ENCODE measurements around the gene COG1. TPM values are rescaled to one million over a fixed set of nuclear protein-coding genes. Genes with fewer than 3 reads are reported as not detected.
A peak's percentile ranks its signal among the peaks of the same experiment; 100 is the strongest.

Gene COG1
- total RNA-seq, 1 donor: 23.2 TPM

GRCh38 chr17:73234736-73235135 lies 41.9 kb downstream of the COG1 start:
- H3K4me3 ChIP-seq (ENCODE audit: insufficient read depth, low read length): no peak overlapping the region
- peaks cover 11% of the 10 kb centered on the region for H3K36me3 ChIP-seq (ENCODE audit: insufficient read depth, low read length)
- DNase-seq (ENCODE audit: insufficient read length, low spot score, missing footprints): no peak
- peaks cover 43% of the 10 kb centered on the region for H3K79me2 ChIP-seq (ENCODE audit: insufficient read depth, low read length)
- H2AFZ ChIP-seq (ENCODE audit: low read length): no peak overlapping the region
- TF ChIP-seq, protein P1, sequence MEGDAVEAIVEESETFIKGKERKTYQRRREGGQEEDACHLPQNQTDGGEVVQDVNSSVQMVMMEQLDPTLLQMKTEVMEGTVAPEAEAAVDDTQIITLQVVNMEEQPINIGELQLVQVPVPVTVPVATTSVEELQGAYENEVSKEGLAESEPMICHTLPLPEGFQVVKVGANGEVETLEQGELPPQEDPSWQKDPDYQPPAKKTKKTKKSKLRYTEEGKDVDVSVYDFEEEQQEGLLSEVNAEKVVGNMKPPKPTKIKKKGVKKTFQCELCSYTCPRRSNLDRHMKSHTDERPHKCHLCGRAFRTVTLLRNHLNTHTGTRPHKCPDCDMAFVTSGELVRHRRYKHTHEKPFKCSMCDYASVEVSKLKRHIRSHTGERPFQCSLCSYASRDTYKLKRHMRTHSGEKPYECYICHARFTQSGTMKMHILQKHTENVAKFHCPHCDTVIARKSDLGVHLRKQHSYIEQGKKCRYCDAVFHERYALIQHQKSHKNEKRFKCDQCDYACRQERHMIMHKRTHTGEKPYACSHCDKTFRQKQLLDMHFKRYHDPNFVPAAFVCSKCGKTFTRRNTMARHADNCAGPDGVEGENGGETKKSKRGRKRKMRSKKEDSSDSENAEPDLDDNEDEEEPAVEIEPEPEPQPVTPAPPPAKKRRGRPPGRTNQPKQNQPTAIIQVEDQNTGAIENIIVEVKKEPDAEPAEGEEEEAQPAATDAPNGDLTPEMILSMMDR (IDR thresholded peaks at IDR 0.05; ENCODE audit: extremely low read depth, low read depth, low read length): no peak
- H3K4me1 ChIP-seq (ENCODE audit: insufficient read depth, low read length): peaks cover 12% of the 10 kb centered on the region
- H3K27me3 ChIP-seq (ENCODE audit: insufficient read depth, low read length): no peaks in the 10 kb centered on the region
- H3K27ac ChIP-seq (ENCODE audit: low read depth, low read length): no peak overlapping the region
- no peaks in the 10 kb centered on the region for H3K9me3 ChIP-seq (ENCODE audit: low read depth, low read length)
- peaks cover 11% of the 10 kb centered on the region for H4K20me1 ChIP-seq (ENCODE audit: insufficient read depth, low read length)
- H3K4me2 ChIP-seq (ENCODE audit: insufficient read depth, low read length): no peak overlapping the region

DNA sequence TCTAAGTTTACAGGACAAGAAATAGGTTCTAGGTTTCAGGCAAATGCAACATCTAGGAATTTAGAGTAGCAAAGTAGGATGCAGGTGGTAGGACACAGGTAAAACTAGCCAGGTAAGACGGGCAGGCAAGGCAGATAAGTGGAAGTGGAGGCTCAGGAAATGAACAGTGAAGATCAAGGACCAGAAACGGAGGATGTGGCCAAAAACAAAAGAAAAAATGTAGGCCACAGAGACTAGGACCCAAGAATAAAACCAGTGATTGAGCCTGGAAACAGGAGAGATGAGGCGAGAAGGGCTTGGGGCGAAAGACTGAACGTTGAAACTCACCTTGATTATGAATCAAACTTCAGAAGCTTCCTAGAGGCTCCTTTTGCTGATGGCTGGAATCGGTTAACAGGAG lies 44.9 kb downstream of the COG1 start:
- no peaks in the 10 kb centered on the region for H3K27me3 ChIP-seq (ENCODE audit: insufficient read depth, low read length)
- H3K9me3 ChIP-seq (ENCODE audit: low read depth, low read length): no peaks in the 10 kb centered on the region
- H4K20me1 ChIP-seq (ENCODE audit: insufficient read depth, low read length): peaks cover 6% of the 10 kb centered on the region
- peaks cover 4% of the 10 kb centered on the region for H3K4me1 ChIP-seq (ENCODE audit: insufficient read depth, low read length)
- TF ChIP-seq, protein P1 (IDR thresholded peaks at IDR 0.05; ENCODE audit: extremely low read depth, low read depth, low read length): no peak
- H3K4me2 ChIP-seq (ENCODE audit: insufficient read depth, low read length): no peak overlapping the region
- peaks cover 18% of the 10 kb centered on the region for H3K36me3 ChIP-seq (ENCODE audit: insufficient read depth, low read length)
- H3K4me3 ChIP-seq (ENCODE audit: insufficient read depth, low read length): no peak overlapping the region
- H3K27ac ChIP-seq (ENCODE audit: low read depth, low read length): no peak overlapping the region
- DNase-seq (ENCODE audit: insufficient read length, low spot score, missing footprints): no peak
- peaks cover 17% of the 10 kb centered on the region for H3K79me2 ChIP-seq (ENCODE audit: insufficient read depth, low read length)
- no peak overlapping the region for H2AFZ ChIP-seq (ENCODE audit: low read length)

- Histone ChIP-seq H3K79me2 (ENCODE audit: insufficient read depth, low read length) (peaks cover 9% of the 10 kb centered on the region), H4K20me1 (ENCODE audit: insufficient read depth, low read length) (peaks cover 6% of the 10 kb centered on the region), H3K9me3 (ENCODE audit: low read depth, low read length) (no peaks in the 10 kb centered on the region), H3K27ac (ENCODE audit: low read depth, low read length) (no peak overlapping the region), H3K27me3 (ENCODE audit: insufficient read depth, low read length) (no peaks in the 10 kb centered on the region), H3K4me3 (ENCODE audit: insufficient read depth, low read length) (no peak overlapping the region), H3K36me3 (ENCODE audit: insufficient read depth, low read length) (peaks cover 28% of the 10 kb centered on the region), H3K4me1 (ENCODE audit: insufficient read depth, low read length) (no peaks in the 10 kb centered on the region), H2AFZ (ENCODE audit: low read length) (no peak overlapping the region), H3K4me2 (ENCODE audit: insufficient read depth, low read length) (no peak overlapping the region)
- no peak for DNase-seq (ENCODE audit: insufficient read length, low spot score, missing footprints)
- TF ChIP-seq, protein P1 (IDR thresholded peaks at IDR 0.05; ENCODE audit: extremely low read depth, low read depth, low read length): no peak
These were observed 47.7 kb downstream of the COG1 start for GRCh38 chr17:73240561-73240960.

DNA sequence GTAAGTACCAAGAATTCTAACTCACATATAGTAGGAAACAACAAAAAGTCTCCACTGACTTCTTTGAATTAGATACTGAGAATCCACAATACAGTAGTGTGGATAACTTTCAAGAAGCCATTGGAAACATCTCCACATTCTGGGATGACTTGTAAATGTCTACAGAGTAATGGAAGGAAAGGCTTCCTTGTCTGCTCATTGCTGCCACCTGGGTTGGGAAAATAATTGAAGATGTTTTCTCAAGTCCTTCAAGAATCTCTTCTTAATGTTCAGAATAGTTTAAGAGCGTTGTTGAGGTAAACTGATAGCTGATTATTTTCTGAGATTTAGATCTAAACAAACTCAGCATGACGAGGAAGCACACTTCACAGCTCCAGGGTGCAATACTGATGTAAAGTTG lies 54.9 kb downstream of the COG1 start:
- Histone ChIP-seq H3K79me2 (ENCODE audit: insufficient read depth, low read length) (no peaks in the 10 kb centered on the region), H3K27ac (ENCODE audit: low read depth, low read length) (no peak overlapping the region), H3K36me3 (ENCODE audit: insufficient read depth, low read length) (peaks cover 16% of the 10 kb centered on the region), H3K9me3 (ENCODE audit: low read depth, low read length) (no peaks in the 10 kb centered on the region), H4K20me1 (ENCODE audit: insufficient read depth, low read length) (no peaks in the 10 kb centered on the region), H3K4me2 (ENCODE audit: insufficient read depth, low read length) (no peak overlapping the region), H3K27me3 (ENCODE audit: insufficient read depth, low read length) (peaks cover 14% of the 10 kb centered on the region), H3K4me1 (ENCODE audit: insufficient read depth, low read length) (no peaks in the 10 kb centered on the region), H2AFZ (ENCODE audit: low read length) (no peak overlapping the region), H3K4me3 (ENCODE audit: insufficient read depth, low read length) (no peak overlapping the region)
- DNase-seq (ENCODE audit: insufficient read length, low spot score, missing footprints): no peak
- TF ChIP-seq, protein P1 (IDR thresholded peaks at IDR 0.05; ENCODE audit: extremely low read depth, low read depth, low read length): peak; percentile 25

Measured in osteoblast (primary cell).